Adrenal gland (tissue), 12 donors: Measurements from ENCODE around the gene PRKCE. TPM values are rescaled to one million over a fixed set of nuclear protein-coding genes. Genes with fewer than 3 reads are reported as not detected.

Source experiments
- DNase-seq, 7 donors: peaks; one replicate each; pipeline ENCODE4 v3.0.0-alpha.2; 2019 to 2020
- H3K27ac ChIP-seq, 5 donors: fragments of 200-600 bp; sonication (generic) in 4 of 5; 1 replicate in 3 of 5; 2 replicates in 2 of 5; pipeline versions ENCODE4 v1.5.1 to v1.8.0; 2016 to 2020; ENCODE audit warnings: mild to moderate bottlenecking in 1 of 5
- H3K27me3 ChIP-seq: fragments of 200-600 bp; 2 replicates; pipeline ENCODE4 v1.8.0; 2021
- H3K36me3 ChIP-seq, 2 donors: fragments of 200-600 bp; replicated peaks in 1 of 2; 1 replicate in 1 of 2; 2 replicates in 1 of 2; pipeline versions ENCODE4 v1.5.1 to v1.8.0; 2018 to 2022
- H3K4me1 ChIP-seq, 2 donors: fragments of 200-600 bp; replicated peaks in 1 of 2; 1 replicate in 1 of 2; 2 replicates in 1 of 2; pipeline versions ENCODE4 v1.5.1 to v1.8.0; 2018 to 2021
- H3K4me3 ChIP-seq, 4 donors: fragments of 200-600 bp; sonication (generic) in 3 of 4; one replicate each; pipeline ENCODE4 v1.5.1; 2016 to 2018
- H3K9me3 ChIP-seq, 3 donors: fragments of 200-600 bp; sonication (generic) in 1 of 3; replicated peaks in 1 of 3; 1 replicate in 2 of 3; 2 replicates in 1 of 3; pipeline versions ENCODE4 v1.5.1 to v1.8.0; 2016 to 2021
- CTCF ChIP-seq, 6 experiments: fragments of 450-650 bp in 4 of 6; fragments of 200-600 bp in 2 of 6; sonication (generic) in 1 of 6; IDR thresholded peaks; 1 replicate in 5 of 6; 2 replicates in 1 of 6; pipeline versions ENCODE4 v1.5.1 to v1.8.0; 2016 to 2021; ENCODE audit warnings: antibody characterized with exemption in 6 of 6, mild to moderate bottlenecking in 2 of 6, moderate library complexity in 1 of 6
- POLR2A ChIP-seq, 2 donors: fragments of 450-650 bp; IDR thresholded peaks; one replicate each; pipeline ENCODE4 v1.6.1; 2017; ENCODE audit warnings: antibody characterized with exemption in 2 of 2, mild to moderate bottlenecking in 2 of 2, moderate library complexity in 1 of 2
- WGBS, 4 donors: extraction: QIAGEN DNeasy Blood & Tissue Kit in 2 of 4; methylation state at CpG; one replicate each; pipeline versions ENCODE4 v1.1.5 to v1.1.7; 2013 to 2017; 5-methylcytosine and 5-hydroxymethylcytosine counted together
- intact Hi-C, 2 donors: fragments of 100-400 bp; cut with DNase I; formaldehyde crosslinking; loops; one replicate each; pipeline versions ENCODE4 v1.14.1 to v1.15.0; 2022 to 2023
- polyA plus RNA-seq, 3 donors: library from polyadenylated mRNA; stranded (reverse); fragments of 200-250 nt in 2 of 3; fragments of 350-450 nt in 1 of 3; fragmentation: Illumina TruSeq in 1 of 3; extraction: RNeasy Lipid Tissue Mini Kit (QIAGEN cat#74804) in 1 of 3; gene quantifications; one replicate each; pipeline ENCODE4 v1.2.3, GENCODE V29; 2013 to 2014
- total RNA-seq, 9 donors: library from RNA; depleted of rRNA in 4 of 9; stranded (reverse); fragments of >200 nt in 4 of 9; fragments of 120-200 nt in 1 of 9; fragmentation: NEBNext Ultra II Directional in 1 of 9; extraction: Animal tissue kit (Norgen Biotek cat#: 25700) in 1 of 9; gene quantifications; one replicate each; pipeline versions ENCODE4 v1.1.0 to v1.2.4, GENCODE V29; 2013 to 2023
- donor health status: healthy with polysubstance abuse.
- donor health status: Bipolar disorder and iron deficiency.
- donor health status: DM: yes; HTN: yes; CAD: no.
- donor health status: DM: no; HTN: no; CAD: no.
- donor health status: DM: no; HTN: no; CAD: no.
- donor health status: DM: yes; HTN: yes; CAD: no.

PRKCE gene
- total and polyA plus RNA-seq, 12 donors: 1.9 to 19.2 (median 8.0) TPM

GRCh38 chr2:45746888-45747287 lies 95.4 kb downstream of the PRKCE start:
- TF ChIP-seq POLR2A (IDR thresholded peaks at IDR 0.05): no peak
- no peak for TF ChIP-seq CTCF (IDR thresholded peaks at IDR 0.05)
- Histone ChIP-seq H3K27ac (no peak overlapping the region), H3K4me3 (no peak overlapping the region), H3K36me3 (no peaks in the 10 kb centered on the region), H3K27me3 (no peaks in the 10 kb centered on the region), H3K9me3 (no peaks in the 10 kb centered on the region), H3K4me1 (peaks cover 0 to 13% of the 10 kb centered on the region in 2 donors)
- WGBS, 4 donors: 95 to 99% (median 96%) methylated on average over 4 of the region's 4 CpGs
- intact Hi-C loops: no loop called here
- no peak for DNase-seq

GRCh38 chr2:45747363-45747762 lies 95.9 kb downstream of the PRKCE start:
- no peaks in the 10 kb centered on the region for H3K27me3 ChIP-seq
- H3K4me3 ChIP-seq: no peak overlapping the region
- TF ChIP-seq POLR2A (IDR thresholded peaks at IDR 0.05): no peak
- TF ChIP-seq CTCF (IDR thresholded peaks at IDR 0.05): no peak
- no peak overlapping the region for H3K27ac ChIP-seq
- intact Hi-C loops: no loop called here
- H3K36me3 ChIP-seq: no peaks in the 10 kb centered on the region
- no peaks in the 10 kb centered on the region for H3K9me3 ChIP-seq
- no peak for DNase-seq
- H3K4me1 ChIP-seq: peaks cover 0 to 13% of the 10 kb centered on the region in 2 donors

- Histone ChIP-seq H3K36me3 (no peaks in the 10 kb centered on the region), H3K27ac (no peak overlapping the region), H3K27me3 (no peaks in the 10 kb centered on the region), H3K9me3 (no peaks in the 10 kb centered on the region), H3K4me3 (no peak overlapping the region), H3K4me1 (peaks cover 0 to 13% of the 10 kb centered on the region in 2 donors)
- WGBS, 4 donors: 75 to 81% (median 78%) methylated on average over 8 of the region's 8 CpGs
- DNase-seq: peak in 1 of 7 donors; percentile 70
- intact Hi-C loops: no loop called here
- TF ChIP-seq POLR2A (IDR thresholded peaks at IDR 0.05): no peak
- TF ChIP-seq CTCF (IDR thresholded peaks at IDR 0.05): no peak
These were observed 96.8 kb downstream of the PRKCE start for GRCh38 chr2:45748239-45748638.

- no peak for DNase-seq
- Histone ChIP-seq H3K9me3 (no peaks in the 10 kb centered on the region), H3K27ac (no peak overlapping the region), H3K4me3 (no peak overlapping the region), H3K4me1 (peaks cover 0 to 5% of the 10 kb centered on the region in 2 donors), H3K36me3 (no peaks in the 10 kb centered on the region), H3K27me3 (no peaks in the 10 kb centered on the region)
- intact Hi-C loops: no loop called here
- WGBS, 4 donors: 70 to 92% (median 85%) methylated on average over 2 of the region's 2 CpGs
- TF ChIP-seq POLR2A (IDR thresholded peaks at IDR 0.05) (no peak), CTCF (IDR thresholded peaks at IDR 0.05) (no peak)
These were observed 98.5 kb downstream of the PRKCE start for GRCh38 chr2:45750001-45750400.
